Loucy (cell line): ENCODE measurements around the gene ACOT2.
"Not testable (repeated sequence)": the region's sequence is repeated elsewhere in the genome, so short reads cannot be mapped to it uniquely, and the experiment has no call there.

Source experiments
- EZH2phosphoT487 ChIP-seq: fragments of 200-600 bp; IDR thresholded peaks from 2 replicates; pipeline ENCODE4 v1.6.1; 2018; ENCODE audit warnings: antibody characterized with exemption, mild to moderate bottlenecking, moderate library complexity, borderline replicate concordance
- TF ChIP-seq, protein P1 (sequence below): fragments of 200-600 bp; sonication (generic); conservative IDR thresholded peaks from 2 replicates; pipeline ENCODE4 v1.5.1; 2014; ENCODE audit warnings: mild to moderate bottlenecking, antibody characterized with exemption, low read length

DNA sequence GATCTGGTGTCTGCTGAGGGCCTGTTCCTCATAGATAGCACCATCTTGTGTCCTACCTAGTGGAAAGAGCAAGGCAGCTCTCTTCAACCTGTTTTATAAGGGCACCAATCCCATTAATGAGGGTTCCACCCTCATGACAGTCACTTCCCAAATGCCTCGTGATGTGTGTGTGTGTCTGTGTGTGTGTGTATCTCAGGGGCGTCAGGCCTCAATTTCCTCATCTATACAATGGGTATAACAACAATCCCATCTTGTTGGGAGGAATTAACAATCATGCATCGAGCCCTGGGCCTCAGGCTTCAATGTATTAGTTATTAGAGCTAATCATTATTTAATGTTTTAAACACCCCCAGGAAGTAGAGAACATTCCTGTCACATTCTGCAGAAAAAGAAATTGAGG, 19.9 kb upstream of the ACOT2 start:
- TF ChIP-seq, protein P1, sequence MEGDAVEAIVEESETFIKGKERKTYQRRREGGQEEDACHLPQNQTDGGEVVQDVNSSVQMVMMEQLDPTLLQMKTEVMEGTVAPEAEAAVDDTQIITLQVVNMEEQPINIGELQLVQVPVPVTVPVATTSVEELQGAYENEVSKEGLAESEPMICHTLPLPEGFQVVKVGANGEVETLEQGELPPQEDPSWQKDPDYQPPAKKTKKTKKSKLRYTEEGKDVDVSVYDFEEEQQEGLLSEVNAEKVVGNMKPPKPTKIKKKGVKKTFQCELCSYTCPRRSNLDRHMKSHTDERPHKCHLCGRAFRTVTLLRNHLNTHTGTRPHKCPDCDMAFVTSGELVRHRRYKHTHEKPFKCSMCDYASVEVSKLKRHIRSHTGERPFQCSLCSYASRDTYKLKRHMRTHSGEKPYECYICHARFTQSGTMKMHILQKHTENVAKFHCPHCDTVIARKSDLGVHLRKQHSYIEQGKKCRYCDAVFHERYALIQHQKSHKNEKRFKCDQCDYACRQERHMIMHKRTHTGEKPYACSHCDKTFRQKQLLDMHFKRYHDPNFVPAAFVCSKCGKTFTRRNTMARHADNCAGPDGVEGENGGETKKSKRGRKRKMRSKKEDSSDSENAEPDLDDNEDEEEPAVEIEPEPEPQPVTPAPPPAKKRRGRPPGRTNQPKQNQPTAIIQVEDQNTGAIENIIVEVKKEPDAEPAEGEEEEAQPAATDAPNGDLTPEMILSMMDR, result not testable (repeated sequence)
- not testable (repeated sequence) for TF ChIP-seq EZH2phosphoT487
